Endothelial cell of umbilical vein (primary cell): ENCODE results near the gene IL13RA1. TPM values are rescaled to one million over a fixed set of nuclear protein-coding genes. Genes with fewer than 3 reads are reported as not detected.

Experiments used
- BruUV-seq: library from RNA; stranded (reverse); fragments of 400-500 nt; replicated peaks from 2 replicates; lab custom pipeline; 2021; lab: Mats Ljungman, UMichigan
- CTCF ChIA-PET: fragments of 300-600, 350-600 bp; sonication (Branson Sonifier 250); formaldehyde crosslinking; loops from one replicate; lab custom pipeline; 2021; ENCODE audit warnings: antibody characterized with exemption, inconsistent platforms; lab: Charles Lee
- POLR2A ChIA-PET: fragments of 300-600, 350-600 bp; sonication (Branson Sonifier 250); formaldehyde crosslinking; loops from one replicate; lab custom pipeline; 2021; ENCODE audit warnings: antibody characterized with exemption, inconsistent platforms; lab: Charles Lee
- DNase-seq: peaks from one replicate; pipeline ENCODE4 v3.0.0-alpha.2; 2011; ENCODE audit warnings: low read depth, low spot score
- FAIRE-seq: peaks from 2 replicates; lab custom pipeline; 2011; peaks lifted over from hg19 to GRCh38; lab: Jason Lieb, UNC
- H2AFZ ChIP-seq: 2 replicates; pipeline ENCODE4 v1.6.0; 2012; ENCODE audit warnings: low read depth, low read length, control low read depth, inconsistent platforms
- H3K27ac ChIP-seq: 2 replicates; pipeline ENCODE4 v1.5.1; 2011; ENCODE audit warnings: low read depth, mild to moderate bottlenecking, control low read depth, low read length, moderate library complexity; ENCODE audit not compliant: insufficient read depth
- H3K27me3 ChIP-seq, 2 experiments: 2 replicates each; pipeline versions ENCODE4 v1.6.0 to v1.6.1; 2011; ENCODE audit warnings: low read length in 2 of 2, mixed read lengths in 1 of 2; ENCODE audit not compliant: control insufficient read depth in 2 of 2, insufficient read depth in 2 of 2
- H3K36me3 ChIP-seq, 2 experiments: 2 replicates in 1 of 2; 3 replicates in 1 of 2; pipeline ENCODE4 v1.5.1; 2011; ENCODE audit warnings: low read length in 2 of 2, mild to moderate bottlenecking in 1 of 2, moderate library complexity in 1 of 2; ENCODE audit not compliant: control insufficient read depth in 2 of 2, insufficient read depth in 2 of 2; ENCODE audit errors: extremely low read depth in 1 of 2
- H3K4me1 ChIP-seq: 3 replicates; pipeline ENCODE4 v1.5.1; 2011; ENCODE audit warnings: mild to moderate bottlenecking, low read length; ENCODE audit not compliant: control insufficient read depth, insufficient read depth; ENCODE audit errors: extremely low read depth
- H3K4me2 ChIP-seq: 2 replicates; pipeline ENCODE4 v1.6.1; 2011; ENCODE audit warnings: low read length, control low read depth, mixed read lengths; ENCODE audit not compliant: insufficient read depth
- H3K4me3 ChIP-seq, 3 experiments: fragments of 200-600 bp in 1 of 3; sonication (generic), shearing (Covaris generic) in 1 of 3; replicated peaks in 1 of 3; 2 replicates each; pipeline ENCODE4 v1.5.1; 2011 to 2016; ENCODE audit warnings: control low read depth in 3 of 3, low read length in 3 of 3, mild to moderate bottlenecking in 2 of 3, inconsistent platforms in 1 of 3, low read depth in 1 of 3, moderate library complexity in 1 of 3; ENCODE audit not compliant: insufficient read depth in 1 of 3
- H3K79me2 ChIP-seq: 2 replicates; pipeline ENCODE4 v1.6.0; 2012; ENCODE audit warnings: low read length, inconsistent platforms; ENCODE audit not compliant: control insufficient read depth, insufficient read depth
- H3K9ac ChIP-seq: replicated peaks from 2 replicates; pipeline ENCODE3; 2011; ENCODE audit warnings: low read length, control low read depth; ENCODE audit not compliant: insufficient read depth; ENCODE audit errors: extremely low read depth
- H3K9me1 ChIP-seq: replicated peaks from 3 replicates; pipeline ENCODE4 v1.6.0; 2011; ENCODE audit warnings: mild to moderate bottlenecking, low read length; ENCODE audit not compliant: control insufficient read depth, insufficient read depth; ENCODE audit errors: extremely low read depth
- H3K9me3 ChIP-seq: replicated peaks from 2 replicates; pipeline ENCODE4 v1.5.1; 2012; ENCODE audit warnings: low read length, inconsistent platforms; ENCODE audit not compliant: control insufficient read depth, insufficient read depth
- H4K20me1 ChIP-seq: replicated peaks from 2 replicates; pipeline ENCODE3; 2011; ENCODE audit warnings: mild to moderate bottlenecking, low read length; ENCODE audit not compliant: control insufficient read depth, insufficient read depth; ENCODE audit errors: extremely low read depth
- CTCF ChIP-seq, 2 donors: IDR thresholded peaks; 1 replicate in 1 of 2; 2 replicates in 1 of 2; pipeline ENCODE4 v1.5.1; 2011; ENCODE audit warnings: low read length in 2 of 2, mild to moderate bottlenecking in 2 of 2, moderate library complexity in 2 of 2, control low read depth in 1 of 2, inconsistent platforms in 1 of 2, low read depth in 1 of 2; ENCODE audit not compliant: insufficient read depth in 1 of 2; ENCODE audit errors: extremely low read depth in 1 of 2
- EZH2 ChIP-seq: IDR thresholded peaks from 2 replicates; pipeline ENCODE4 v1.6.1; 2012; ENCODE audit warnings: borderline replicate concordance, low read depth, mild to moderate bottlenecking, moderate library complexity, low read length, inconsistent platforms; ENCODE audit not compliant: severe bottlenecking
- FOS ChIP-seq: IDR thresholded peaks from 2 replicates; pipeline ENCODE4 v1.6.1; 2011; ENCODE audit warnings: mild to moderate bottlenecking, low read length, moderate library complexity, borderline replicate concordance; ENCODE audit not compliant: insufficient read depth
- GATA2 ChIP-seq: IDR thresholded peaks from 2 replicates; pipeline ENCODE4 v1.7.0; 2011; ENCODE audit warnings: low read depth, mild to moderate bottlenecking, moderate library complexity, mixed read lengths, low read length; ENCODE audit not compliant: insufficient read length, insufficient read depth
- JUN ChIP-seq: IDR thresholded peaks from 2 replicates; pipeline ENCODE4 v1.6.1; 2011; ENCODE audit warnings: borderline replicate concordance, low read depth; ENCODE audit not compliant: insufficient read length, insufficient read depth
- MAX ChIP-seq: IDR thresholded peaks from 2 replicates; pipeline ENCODE4 v1.6.1; 2011; ENCODE audit not compliant: insufficient read depth, insufficient read length
- MYC ChIP-seq: IDR thresholded peaks from one replicate; pipeline ENCODE4 v1.6.1; 2011; ENCODE audit warnings: mild to moderate bottlenecking, low read depth, low read length
- POLR2AphosphoS5 ChIP-seq: IDR thresholded peaks from 2 replicates; pipeline ENCODE4 v1.6.1; 2012; ENCODE audit warnings: low read depth, mild to moderate bottlenecking, control low read depth, low read length, moderate library complexity; ENCODE audit not compliant: insufficient read depth
- dilution Hi-C: fragments of 300-500 bp; cut with MboI; formaldehyde crosslinking; loops from one replicate; pipeline ENCODE4 v1.15.0; 2019; ENCODE audit warnings: low sequenced_read_pairs; ENCODE audit not compliant: extremely low pct_ligation_motif_present
- intact Hi-C: fragments of 100-400 bp; cut with micrococcal nuclease; formaldehyde crosslinking; loops from one replicate; pipeline ENCODE4 v1.10.0; 2022
- polyA plus RNA-seq, 4 experiments: library from polyadenylated mRNA; depleted of rRNA in 3 of 4; stranded (reverse) in 3 of 4; unstranded in 1 of 4; fragments of >200 nt; gene quantifications; 2 replicates each; pipeline versions ENCODE4 v1.2.1 to v1.2.3, GENCODE V29; 2011 to 2012; ENCODE audit warnings: missing spikeins in 1 of 4
- total RNA-seq: library from RNA; stranded (reverse); gene quantifications from 2 replicates; pipeline ENCODE4 v1.2.3, GENCODE V29; 2021

The IL13RA1 gene
- total and polyA plus RNA-seq, 2 donors (not counting 3 experiments of a cell fraction or from before 2014, with no cell fraction given) = 40.7 to 61.9 TPM

- dilution Hi-C loops (no loop called here), intact Hi-C loops (no loop called here)
- Histone ChIP-seq H3K4me2 (no peak overlapping the region), H4K20me1 (no peaks in the 10 kb centered on the region), H3K4me3 (no peak overlapping the region), H2AFZ (no peak overlapping the region), H3K36me3 (peaks cover 0 to 9% of the 10 kb centered on the region in 2 experiments), H3K9me3 (no peaks in the 10 kb centered on the region), H3K9ac (no peak overlapping the region), H3K27me3 (no peaks in the 10 kb centered on the region), H3K4me1 (no peaks in the 10 kb centered on the region), H3K27ac (no peak overlapping the region), H3K9me1 (no peaks in the 10 kb centered on the region), H3K79me2 (no peaks in the 10 kb centered on the region)
- FAIRE-seq (no peak), DNase-seq (no peak)
- TF ChIP-seq CTCF (IDR thresholded peaks at IDR 0.05; ENCODE audit: extremely low read depth in 1 of 2, insufficient read depth in 1 of 2, low read depth in 1 of 2, low read length in 2 of 2) (no peak), EZH2 (no peak), GATA2 (no peak), JUN (no peak), MYC (no peak), MAX (no peak), POLR2AphosphoS5 (no peak), FOS (no peak)
- ChIA-PET CTCF (no interaction called here), POLR2A (no interaction called here)
- no TSS peak for BruUV-seq
These were observed 42.8 kb downstream of the IL13RA1 start for GRCh38 chrX:118770133-118770760.
